Tibial artery (tissue), 4 donors: ENCODE data around the gene CDH2.

Source experiments
- DNase-seq, 2 donors: peaks; one replicate each; pipeline ENCODE4 v3.0.0-alpha.2; 2019
- H3K27ac ChIP-seq, 2 donors: fragments of 200-600 bp; sonication (generic) in 1 of 2; 1 replicate in 1 of 2; 2 replicates in 1 of 2; pipeline ENCODE4 v1.5.1; 2018 to 2019; ENCODE audit warnings: mild to moderate bottlenecking in 1 of 2
- H3K27me3 ChIP-seq, 2 donors: fragments of 200-600 bp; sonication (generic) in 1 of 2; one replicate each; pipeline versions ENCODE4 v1.5.1 to v1.6.0; 2016 to 2019
- H3K36me3 ChIP-seq, 3 donors: fragments of 200-600 bp; sonication (generic) in 2 of 3; one replicate each; pipeline ENCODE4 v1.5.1; 2016 to 2019; ENCODE audit warnings: mild to moderate bottlenecking in 2 of 3
- H3K4me1 ChIP-seq, 4 donors: fragments of 200-600 bp; sonication (generic) in 2 of 4; 1 replicate in 3 of 4; 2 replicates in 1 of 4; pipeline ENCODE4 v1.5.1; 2016 to 2019
- H3K4me3 ChIP-seq, 2 donors: fragments of 200-600 bp; sonication (generic) in 1 of 2; 1 replicate in 1 of 2; 2 replicates in 1 of 2; pipeline ENCODE4 v1.5.1; 2018 to 2019; ENCODE audit warnings: mild to moderate bottlenecking in 2 of 2
- H3K9me3 ChIP-seq, 3 donors: fragments of 200-600 bp; sonication (generic) in 1 of 3; one replicate each; pipeline ENCODE4 v1.5.1; 2016 to 2019
- CTCF ChIP-seq, 2 experiments: fragments of 200-600 bp in 1 of 2; fragments of 450-650 bp in 1 of 2; IDR thresholded peaks; one replicate each; pipeline ENCODE4 v1.5.1; 2017 to 2019; ENCODE audit warnings: antibody characterized with exemption in 2 of 2, mild to moderate bottlenecking in 1 of 2, moderate library complexity in 1 of 2
- intact Hi-C: fragments of 100-400 bp; cut with DNase I; formaldehyde crosslinking; loops from one replicate; pipeline ENCODE4 v1.15.0; 2023; ENCODE audit warnings: low total_unique reads

Gene CDH2

GRCh38 chr18:28095041-28095440, 81.9 kb downstream of the CDH2 start:
- no peak for TF ChIP-seq CTCF (IDR thresholded peaks at IDR 0.05)
- Histone ChIP-seq H3K27ac (no peak overlapping the region), H3K4me3 (no peak overlapping the region), H3K27me3 (no peaks in the 10 kb centered on the region), H3K9me3 (no peaks in the 10 kb centered on the region), H3K36me3 (no peaks in the 10 kb centered on the region), H3K4me1 (no peaks in the 10 kb centered on the region)
- no peak for DNase-seq
- intact Hi-C loops, result no loop called here

- intact Hi-C loops, result no loop called here
- Histone ChIP-seq H3K27ac (no peak overlapping the region), H3K4me1 (peaks cover 0 to 12% (median 8%) of the 10 kb centered on the region in 4 donors), H3K27me3 (no peaks in the 10 kb centered on the region), H3K36me3 (no peaks in the 10 kb centered on the region), H3K9me3 (no peaks in the 10 kb centered on the region), H3K4me3 (no peak overlapping the region)
- no peak for TF ChIP-seq CTCF (IDR thresholded peaks at IDR 0.05)
- no peak for DNase-seq
These were observed 85.7 kb downstream of the CDH2 start for GRCh38 chr18:28091197-28091596.

- DNase-seq, result no peak
- Histone ChIP-seq H3K9me3 (no peaks in the 10 kb centered on the region), H3K27ac (no peak overlapping the region), H3K27me3 (no peaks in the 10 kb centered on the region), H3K36me3 (no peaks in the 10 kb centered on the region), H3K4me3 (no peak overlapping the region), H3K4me1 (peaks cover 0 to 12% (median 8%) of the 10 kb centered on the region in 4 donors)
- no peak for TF ChIP-seq CTCF (IDR thresholded peaks at IDR 0.05)
- intact Hi-C loops, result no loop called here
These were observed 88.5 kb downstream of the CDH2 start for GRCh38 chr18:28088477-28088876.

GRCh38 chr18:28086670-28087552, 90.0 kb downstream of the CDH2 start:
- H3K9me3 ChIP-seq, result no peaks in the 10 kb centered on the region
- H3K36me3 ChIP-seq, result no peaks in the 10 kb centered on the region
- H3K27me3 ChIP-seq, result no peaks in the 10 kb centered on the region
- H3K4me3 ChIP-seq, result no peak overlapping the region
- no peak for TF ChIP-seq CTCF (IDR thresholded peaks at IDR 0.05)
- no peak overlapping the region for H3K27ac ChIP-seq
- DNase-seq, result no peak
- peaks cover 0 to 12% (median 8%) of the 10 kb centered on the region in 4 donors for H3K4me1 ChIP-seq
- intact Hi-C loops, result no loop called here

GRCh38 chr18:28081516-28081915, 95.4 kb downstream of the CDH2 start:
- H3K9me3 ChIP-seq, result no peaks in the 10 kb centered on the region
- no peaks in the 10 kb centered on the region for H3K27me3 ChIP-seq
- DNase-seq, result no peak
- intact Hi-C loops, result no loop called here
- H3K4me3 ChIP-seq, result no peak overlapping the region
- H3K36me3 ChIP-seq, result no peaks in the 10 kb centered on the region
- no peak for TF ChIP-seq CTCF (IDR thresholded peaks at IDR 0.05)
- H3K27ac ChIP-seq, result no peak overlapping the region
- peaks cover 0 to under 1% (median under 1%) of the 10 kb centered on the region in 4 donors for H3K4me1 ChIP-seq
